ENCODE measurements around the gene ROM1. TPM values are rescaled to one million over a fixed set of nuclear protein-coding genes. Genes with fewer than 3 reads are reported as not detected.

The ROM1 gene
- total and polyA plus RNA-seq, 9 donors: 1.5 to 4.0 (median 2.7) TPM

Other genes with a start within 250 kb of the ROM1 start
- gene SCGB1A1, start 194.2 kb upstream of the ROM1 start, total RNA-seq: not detected
- gene SCGB1A1, start 194.2 kb upstream of the ROM1 start, polyA plus RNA-seq (ENCODE audit: insufficient read depth in 1 of 8, insufficient read length in 8 of 8, low replicate concordance in 1 of 8): 1 to 10 TPM in 1 of 8 donors, not detected in 7; 1.7 TPM
- 378 TPM for gene AHNAK, start 66.5 kb upstream of the ROM1 start, total RNA-seq
- gene AHNAK, start 66.5 kb upstream of the ROM1 start, polyA plus RNA-seq (ENCODE audit: insufficient read depth in 1 of 8, insufficient read length in 8 of 8, low replicate concordance in 1 of 8): 100 to 1,000 TPM; 203 to 411 (median 313) TPM
- gene EEF1G, start 39.4 kb upstream of the ROM1 start, total RNA-seq: 3,686 TPM
- gene EEF1G, start 39.4 kb upstream of the ROM1 start, polyA plus RNA-seq (ENCODE audit: insufficient read depth in 1 of 8, insufficient read length in 8 of 8, low replicate concordance in 1 of 8): 1,000 to 10,000 TPM; 2,985 to 3,560 (median 3,353) TPM
- gene TUT1, start 21.7 kb upstream of the ROM1 start, total RNA-seq: 7.8 TPM
- 10 to 100 TPM; 13.9 to 16.9 (median 14.7) TPM for gene TUT1, start 21.7 kb upstream of the ROM1 start, polyA plus RNA-seq (ENCODE audit: insufficient read depth in 1 of 8, insufficient read length in 8 of 8, low replicate concordance in 1 of 8)
- gene MTA2, start 11.4 kb upstream of the ROM1 start, total RNA-seq: 43.3 TPM
- 10 to 100 TPM; 43.8 to 63.7 (median 48.2) TPM for gene MTA2, start 11.4 kb upstream of the ROM1 start, polyA plus RNA-seq (ENCODE audit: insufficient read depth in 1 of 8, insufficient read length in 8 of 8, low replicate concordance in 1 of 8)
- gene EML3, start 482 bp upstream of the ROM1 start, total RNA-seq: 10.7 TPM
- 10 to 100 TPM; 16.8 to 27.7 (median 20.3) TPM for gene EML3, start 482 bp upstream of the ROM1 start, polyA plus RNA-seq (ENCODE audit: insufficient read depth in 1 of 8, insufficient read length in 8 of 8, low replicate concordance in 1 of 8)
- 18.7 TPM for gene B3GAT3, start 8.7 kb downstream of the ROM1 start, total RNA-seq
- gene B3GAT3, start 8.7 kb downstream of the ROM1 start, polyA plus RNA-seq (ENCODE audit: insufficient read depth in 1 of 8, insufficient read length in 8 of 8, low replicate concordance in 1 of 8): 10 to 100 TPM; 19.9 to 27.2 (median 22.9) TPM
- gene GANAB, start 33.4 kb downstream of the ROM1 start, total RNA-seq: 92.8 TPM
- gene GANAB, start 33.4 kb downstream of the ROM1 start, polyA plus RNA-seq (ENCODE audit: insufficient read depth in 1 of 8, insufficient read length in 8 of 8, low replicate concordance in 1 of 8): 100 to 1,000 TPM; 131 to 226 (median 179) TPM
- 7.1 TPM for gene INTS5, start 40.0 kb downstream of the ROM1 start, total RNA-seq
- 10 to 100 TPM in 7 of 8 donors, 1 to 10 TPM in 1; 9.4 to 13.8 (median 12.8) TPM for gene INTS5, start 40.0 kb downstream of the ROM1 start, polyA plus RNA-seq (ENCODE audit: insufficient read depth in 1 of 8, insufficient read length in 8 of 8, low replicate concordance in 1 of 8)
- 33.4 TPM for gene C11orf98, start 52.0 kb downstream of the ROM1 start, total RNA-seq
- gene C11orf98, start 52.0 kb downstream of the ROM1 start, polyA plus RNA-seq (ENCODE audit: insufficient read depth in 1 of 8, insufficient read length in 8 of 8, low replicate concordance in 1 of 8): 10 to 100 TPM; 34.9 to 40.9 (median 37.8) TPM
- gene CSKMT, start 52.1 kb downstream of the ROM1 start, total RNA-seq: 7.6 TPM
- 1 to 10 TPM; 2.6 to 5.0 (median 3.8) TPM for gene CSKMT, start 52.1 kb downstream of the ROM1 start, polyA plus RNA-seq (ENCODE audit: insufficient read depth in 1 of 8, insufficient read length in 8 of 8, low replicate concordance in 1 of 8)
- gene UQCC3, start 58.4 kb downstream of the ROM1 start, total RNA-seq: 8.9 TPM
- gene UQCC3, start 58.4 kb downstream of the ROM1 start, polyA plus RNA-seq (ENCODE audit: insufficient read depth in 1 of 8, insufficient read length in 8 of 8, low replicate concordance in 1 of 8): 1 to 10 TPM; 6.5 to 8.1 (median 7.9) TPM
- gene LBHD1, start 59.0 kb downstream of the ROM1 start, total RNA-seq: 2.8 TPM
- 1 to 10 TPM; 4.7 to 8.2 (median 6.2) TPM for gene LBHD1, start 59.0 kb downstream of the ROM1 start, polyA plus RNA-seq (ENCODE audit: insufficient read depth in 1 of 8, insufficient read length in 8 of 8, low replicate concordance in 1 of 8)
- 81.6 TPM for gene UBXN1, start 65.8 kb downstream of the ROM1 start, total RNA-seq
- gene UBXN1, start 65.8 kb downstream of the ROM1 start, polyA plus RNA-seq (ENCODE audit: insufficient read depth in 1 of 8, insufficient read length in 8 of 8, low replicate concordance in 1 of 8): 100 to 1,000 TPM; 155 to 170 (median 162) TPM
- gene LRRN4CL, start 76.3 kb downstream of the ROM1 start, total RNA-seq: 31.6 TPM
- gene LRRN4CL, start 76.3 kb downstream of the ROM1 start, polyA plus RNA-seq (ENCODE audit: insufficient read depth in 1 of 8, insufficient read length in 8 of 8, low replicate concordance in 1 of 8): 10 to 100 TPM; 13.7 to 21.2 (median 16.3) TPM
- gene BSCL2, start 94.2 kb downstream of the ROM1 start, total RNA-seq: 26.5 TPM
- gene BSCL2, start 94.2 kb downstream of the ROM1 start, polyA plus RNA-seq (ENCODE audit: insufficient read depth in 1 of 8, insufficient read length in 8 of 8, low replicate concordance in 1 of 8): 10 to 100 TPM; 18.7 to 26.1 (median 21.5) TPM
- not detected for gene GNG3, start 94.4 kb downstream of the ROM1 start, total RNA-seq
- gene GNG3, start 94.4 kb downstream of the ROM1 start, polyA plus RNA-seq (ENCODE audit: insufficient read depth in 1 of 8, insufficient read length in 8 of 8, low replicate concordance in 1 of 8): 1 to 10 TPM in 1 of 8 donors, under 1 TPM in 7; 0.28 to 1.5 (median 0.48) TPM
- gene HNRNPUL2, start 114.2 kb downstream of the ROM1 start, total RNA-seq: 8.6 TPM
- 10 to 100 TPM; 41.0 to 67.5 (median 49.4) TPM for gene HNRNPUL2, start 114.2 kb downstream of the ROM1 start, polyA plus RNA-seq (ENCODE audit: insufficient read depth in 1 of 8, insufficient read length in 8 of 8, low replicate concordance in 1 of 8)
- 29.5 TPM for gene TTC9C, start 115.2 kb downstream of the ROM1 start, total RNA-seq
- 10 to 100 TPM; 27.1 to 35.4 (median 29.3) TPM for gene TTC9C, start 115.2 kb downstream of the ROM1 start, polyA plus RNA-seq (ENCODE audit: insufficient read depth in 1 of 8, insufficient read length in 8 of 8, low replicate concordance in 1 of 8)
- 8.0 TPM for gene ZBTB3, start 140.9 kb downstream of the ROM1 start, total RNA-seq
- gene ZBTB3, start 140.9 kb downstream of the ROM1 start, polyA plus RNA-seq (ENCODE audit: insufficient read depth in 1 of 8, insufficient read length in 8 of 8, low replicate concordance in 1 of 8): 1 to 10 TPM; 3.4 to 5.6 (median 4.1) TPM
- 115 TPM for gene POLR2G, start 148.3 kb downstream of the ROM1 start, total RNA-seq
- gene POLR2G, start 148.3 kb downstream of the ROM1 start, polyA plus RNA-seq (ENCODE audit: insufficient read depth in 1 of 8, insufficient read length in 8 of 8, low replicate concordance in 1 of 8): 100 to 1,000 TPM in 2 of 8 donors, 10 to 100 TPM in 6; 83.0 to 115 (median 91.1) TPM
- gene TAF6L, start 158.1 kb downstream of the ROM1 start, total RNA-seq: 17.6 TPM
- gene TAF6L, start 158.1 kb downstream of the ROM1 start, polyA plus RNA-seq (ENCODE audit: insufficient read depth in 1 of 8, insufficient read length in 8 of 8, low replicate concordance in 1 of 8): 10 to 100 TPM; 12.7 to 21.5 (median 17.0) TPM
- gene TMEM179B, start 174.1 kb downstream of the ROM1 start, total RNA-seq: 22.1 TPM
- 10 to 100 TPM; 24.4 to 33.8 (median 29.8) TPM for gene TMEM179B, start 174.1 kb downstream of the ROM1 start, polyA plus RNA-seq (ENCODE audit: insufficient read depth in 1 of 8, insufficient read length in 8 of 8, low replicate concordance in 1 of 8)
- 17.2 TPM for gene TMEM223, start 178.7 kb downstream of the ROM1 start, total RNA-seq
- gene TMEM223, start 178.7 kb downstream of the ROM1 start, polyA plus RNA-seq (ENCODE audit: insufficient read depth in 1 of 8, insufficient read length in 8 of 8, low replicate concordance in 1 of 8): 10 to 100 TPM; 15.3 to 19.0 (median 16.3) TPM
- 24.3 TPM for gene NXF1, start 192.2 kb downstream of the ROM1 start, total RNA-seq
- 10 to 100 TPM; 60.5 to 73.1 (median 66.9) TPM for gene NXF1, start 192.2 kb downstream of the ROM1 start, polyA plus RNA-seq (ENCODE audit: insufficient read depth in 1 of 8, insufficient read length in 8 of 8, low replicate concordance in 1 of 8)
- 26.8 TPM for gene STX5, start 218.8 kb downstream of the ROM1 start, total RNA-seq
- gene STX5, start 218.8 kb downstream of the ROM1 start, polyA plus RNA-seq (ENCODE audit: insufficient read depth in 1 of 8, insufficient read length in 8 of 8, low replicate concordance in 1 of 8): 10 to 100 TPM; 29.7 to 43.2 (median 36.0) TPM
- not detected for gene TEX54, start 219.6 kb downstream of the ROM1 start, total RNA-seq
- not detected for gene TEX54, start 219.6 kb downstream of the ROM1 start, polyA plus RNA-seq (ENCODE audit: insufficient read depth in 1 of 8, insufficient read length in 8 of 8, low replicate concordance in 1 of 8)
- gene WDR74, start 226.3 kb downstream of the ROM1 start, total RNA-seq: 41.8 TPM
- gene WDR74, start 226.3 kb downstream of the ROM1 start, polyA plus RNA-seq (ENCODE audit: insufficient read depth in 1 of 8, insufficient read length in 8 of 8, low replicate concordance in 1 of 8): 10 to 100 TPM; 28.3 to 40.9 (median 34.1) TPM